ENCODE data around the gene PAX8.

PAX8 gene

GRCh38 chr2:113220970-113221708 is 57.6 kb downstream of the PAX8 start:
- no peak for DNase-seq (ENCODE audit: low read depth)

DNA sequence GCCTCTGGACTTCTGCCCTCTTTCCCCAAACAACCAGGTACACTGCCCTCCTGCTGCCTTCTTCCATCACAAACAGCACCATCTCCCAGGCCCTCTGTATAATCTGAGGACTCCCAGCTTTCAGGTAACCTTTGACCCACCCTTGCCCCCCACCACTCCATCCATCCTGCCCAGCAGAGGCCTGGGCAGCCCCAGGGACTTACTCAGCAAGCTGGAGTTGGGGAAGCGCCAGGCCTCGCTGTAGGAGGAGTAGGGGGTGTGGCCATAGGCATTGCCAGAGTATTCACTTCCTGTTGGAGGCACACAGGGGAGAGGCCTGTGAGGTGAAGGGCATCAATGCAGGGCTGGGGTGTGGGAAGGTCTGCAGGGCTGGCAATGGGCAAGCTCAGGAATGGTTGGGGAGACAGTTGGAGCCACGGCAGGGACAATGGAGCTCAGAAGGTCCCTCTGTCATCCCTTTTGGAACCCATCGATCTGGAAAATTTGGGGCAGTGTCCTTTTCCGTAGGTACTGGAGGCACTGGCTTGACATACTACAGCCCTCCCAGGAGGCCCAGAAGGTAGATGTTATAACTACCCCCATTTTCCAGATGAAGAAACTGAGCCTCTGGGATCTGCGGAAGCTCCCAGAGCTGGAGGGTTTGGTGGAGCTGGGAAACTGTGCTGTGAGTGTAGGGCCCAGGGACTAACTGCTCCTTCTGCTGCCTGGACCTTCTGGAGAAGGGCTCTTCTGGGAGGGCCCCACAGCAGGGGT is 58.7 kb downstream of the PAX8 start:
- no peak for DNase-seq (ENCODE audit: low read depth)

DNA sequence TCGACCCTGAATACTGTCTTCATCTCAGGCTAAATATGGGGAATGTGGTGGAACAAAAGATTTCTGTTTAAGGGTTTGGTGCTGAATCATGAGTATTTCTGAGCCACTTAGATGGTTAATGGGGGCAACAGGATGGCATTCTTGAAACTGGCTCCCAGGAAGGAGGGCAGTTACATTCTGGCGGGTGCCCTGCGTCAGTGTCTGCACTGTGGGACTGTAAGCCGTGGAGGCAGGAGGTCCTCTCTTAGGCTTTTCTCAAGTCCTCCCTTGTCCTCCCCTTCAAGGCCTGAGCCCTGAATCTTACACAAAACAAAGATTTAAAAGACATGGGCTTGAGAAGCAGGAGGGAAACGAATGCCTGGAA is 59.2 kb downstream of the PAX8 start:
- no peak for DNase-seq (ENCODE audit: low read depth)

- no peak for DNase-seq (ENCODE audit: low read depth)
Observed at GRCh38 chr2:113219092-113219441, 59.7 kb downstream of the PAX8 start.

- no peak for DNase-seq (ENCODE audit: low read depth)
Observed at GRCh38 chr2:113218283-113219091, 60.2 kb downstream of the PAX8 start.

DNA sequence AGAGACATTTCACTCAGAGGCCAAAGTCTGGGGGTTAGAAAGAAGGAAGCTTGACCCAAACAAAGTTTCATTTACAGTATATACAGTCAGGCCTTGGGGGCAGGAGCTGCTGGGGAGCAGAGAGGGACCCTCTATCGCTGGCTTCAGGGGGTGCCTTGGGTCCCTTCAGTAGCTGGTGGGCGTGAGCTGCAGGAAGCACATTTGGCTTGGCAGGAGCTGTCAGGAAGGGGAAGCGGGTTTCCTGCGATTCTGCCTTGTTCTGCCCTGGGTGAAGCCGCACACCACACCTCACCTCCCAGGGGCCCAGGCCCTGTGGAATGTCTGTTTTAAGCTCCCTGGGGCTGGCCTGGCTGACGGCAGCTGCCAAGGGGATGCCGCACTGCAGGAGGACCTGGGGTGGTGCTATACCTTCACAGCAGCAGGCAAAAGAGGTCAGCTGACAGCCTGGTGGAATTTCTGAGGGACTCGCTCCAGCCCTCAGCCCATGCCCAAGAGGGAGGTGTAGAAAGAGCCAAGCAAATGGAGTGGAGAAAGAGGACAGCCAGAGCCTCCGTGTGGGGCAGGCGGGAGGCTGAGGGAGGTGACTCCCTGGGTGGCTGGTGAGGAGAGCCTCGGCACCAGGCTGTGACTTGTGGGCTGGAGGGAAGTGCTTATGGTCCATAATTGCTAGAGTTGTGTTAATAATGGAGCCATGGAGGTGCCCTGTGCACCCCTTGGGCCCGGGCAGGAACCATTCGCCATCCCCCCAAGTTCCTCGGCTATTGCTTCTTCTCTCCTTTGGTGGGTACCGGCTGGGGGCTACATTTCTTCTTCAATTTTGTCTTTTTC is 61.1 kb downstream of the PAX8 start:
- DNase-seq (ENCODE audit: low read depth): no peak

- no peak for DNase-seq (ENCODE audit: low read depth)
Observed at GRCh38 chr2:113216891-113217454, 61.7 kb downstream of the PAX8 start.

- no peak for DNase-seq (ENCODE audit: low read depth)
Observed at GRCh38 chr2:113216321-113216720, 62.4 kb downstream of the PAX8 start.

- no peak for DNase-seq (ENCODE audit: low read depth)
Observed at GRCh38 chr2:113215056-113215455, 63.7 kb downstream of the PAX8 start.

DNA sequence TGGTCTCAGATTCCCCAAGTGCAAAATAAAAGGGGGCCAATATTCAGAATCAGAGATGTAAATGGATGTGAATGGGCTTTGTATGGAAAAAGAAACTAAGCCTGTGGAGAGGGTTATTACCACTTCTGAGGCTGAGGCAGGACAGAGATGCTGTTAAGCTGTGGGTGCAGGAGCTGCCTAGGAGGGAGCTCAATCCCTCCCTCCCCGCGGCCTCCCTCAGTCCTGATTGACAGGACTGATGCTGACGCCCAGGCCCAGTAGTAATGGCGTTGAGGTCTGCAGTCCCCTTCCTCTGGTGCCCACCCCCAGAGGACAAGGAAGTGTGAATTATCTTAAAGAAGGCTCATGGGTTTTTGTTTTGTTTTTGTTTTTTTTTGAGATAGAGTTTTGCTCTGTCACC is 64.6 kb downstream of the PAX8 start:
- DNase-seq (ENCODE audit: low read depth): no peak

- no peak for DNase-seq (ENCODE audit: low read depth)
Observed at GRCh38 chr2:113213061-113213930, 65.4 kb downstream of the PAX8 start.

DNA sequence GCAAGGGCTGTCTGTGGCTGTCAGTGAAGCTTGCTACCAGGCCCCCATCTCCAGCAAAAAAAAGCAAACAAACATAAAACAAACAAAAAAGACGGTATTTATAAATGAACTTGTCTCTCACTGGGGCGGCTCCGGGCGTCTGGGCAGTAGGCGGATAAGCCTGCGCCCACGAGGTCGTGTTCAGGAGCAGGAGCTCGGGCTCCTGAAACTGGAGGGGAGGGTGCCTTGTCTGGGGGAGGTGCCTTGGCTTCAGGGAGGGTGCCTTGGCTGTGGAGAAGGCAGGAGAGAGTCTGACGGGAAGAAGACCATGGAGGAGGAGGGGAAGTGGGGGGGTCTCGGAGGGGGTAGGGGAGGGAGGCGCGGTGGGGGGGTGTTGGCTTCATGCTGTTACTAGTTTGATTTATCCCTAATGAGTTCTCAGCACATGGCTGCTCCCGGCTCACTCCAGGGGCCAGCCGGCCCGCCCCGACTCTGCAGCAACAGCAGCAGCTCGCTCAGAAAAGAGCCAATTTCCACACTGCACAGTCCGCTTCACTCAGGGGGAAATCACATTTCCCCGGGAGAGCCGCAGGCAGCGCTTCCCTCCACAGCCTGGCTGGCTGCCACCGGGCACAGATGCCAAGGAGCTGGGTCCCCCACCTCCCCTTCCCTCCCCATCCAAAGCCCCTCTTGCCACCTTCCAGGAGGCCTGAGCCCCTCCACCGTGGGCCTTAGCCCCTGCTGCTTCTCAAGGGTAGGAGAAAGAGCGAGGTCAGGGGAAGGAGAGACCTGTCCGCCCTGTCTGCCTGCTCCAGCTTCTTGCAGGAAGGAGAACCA is 66.3 kb downstream of the PAX8 start:
- no peak for DNase-seq (ENCODE audit: low read depth)

- DNase-seq (ENCODE audit: low read depth): no peak
Observed at GRCh38 chr2:113211226-113212105, 67.3 kb downstream of the PAX8 start.

DNA sequence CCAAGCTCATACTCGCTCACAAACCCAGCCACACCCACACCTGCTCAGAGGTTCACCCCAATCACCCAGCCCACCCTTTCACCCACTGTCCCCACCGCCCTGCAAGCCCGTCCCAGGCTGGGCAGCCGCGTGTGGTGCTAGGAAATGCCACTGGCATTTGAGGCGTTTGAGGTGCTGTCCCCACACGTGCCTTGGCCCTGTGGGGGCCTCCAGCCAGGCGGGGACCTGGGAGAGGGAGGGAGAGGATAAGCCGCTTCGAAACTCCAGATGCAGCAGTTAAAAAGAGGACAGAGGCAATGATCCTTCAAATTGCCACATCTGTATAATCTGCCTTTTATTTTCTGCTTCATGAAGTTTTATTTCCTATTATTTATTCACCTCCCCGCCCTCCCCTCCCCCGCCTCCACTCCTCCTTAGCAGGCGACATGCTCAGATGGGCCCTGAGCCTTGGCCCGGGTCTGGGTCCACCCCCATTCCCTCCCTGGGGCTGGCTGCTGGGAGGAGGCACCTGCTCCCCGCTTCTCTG is 69.0 kb downstream of the PAX8 start:
- DNase-seq (ENCODE audit: low read depth): no peak

DNA sequence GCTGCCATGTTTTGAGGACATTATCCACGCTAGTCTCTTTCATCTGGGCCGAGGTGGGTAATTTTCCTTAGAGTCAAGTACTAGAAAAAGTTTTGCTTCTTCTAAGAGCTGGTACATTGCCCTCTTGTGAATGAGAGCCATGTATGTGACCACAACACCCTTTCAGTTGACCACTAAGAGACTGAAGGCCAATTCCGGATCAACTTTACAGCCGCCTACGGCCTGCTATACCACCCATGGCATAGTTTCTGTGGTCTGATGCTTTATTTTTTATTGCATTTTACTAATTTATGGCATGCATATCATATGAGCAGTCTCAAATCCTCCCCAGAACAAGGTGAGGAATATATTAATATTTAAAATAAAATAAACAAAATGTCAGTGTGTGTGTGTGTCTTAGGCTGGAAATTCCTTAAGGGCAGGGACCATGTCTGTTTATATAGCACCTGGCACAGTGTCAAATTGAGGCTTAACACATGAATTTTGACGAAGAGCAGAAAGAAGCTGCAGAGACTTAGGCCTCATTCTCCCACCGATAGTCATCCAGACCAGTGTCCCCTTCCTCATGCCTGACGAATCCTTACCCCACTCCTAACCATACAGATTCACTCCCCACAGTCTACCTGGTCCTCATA is 69.6 kb downstream of the PAX8 start:
- no peak for DNase-seq (ENCODE audit: low read depth)

DNA sequence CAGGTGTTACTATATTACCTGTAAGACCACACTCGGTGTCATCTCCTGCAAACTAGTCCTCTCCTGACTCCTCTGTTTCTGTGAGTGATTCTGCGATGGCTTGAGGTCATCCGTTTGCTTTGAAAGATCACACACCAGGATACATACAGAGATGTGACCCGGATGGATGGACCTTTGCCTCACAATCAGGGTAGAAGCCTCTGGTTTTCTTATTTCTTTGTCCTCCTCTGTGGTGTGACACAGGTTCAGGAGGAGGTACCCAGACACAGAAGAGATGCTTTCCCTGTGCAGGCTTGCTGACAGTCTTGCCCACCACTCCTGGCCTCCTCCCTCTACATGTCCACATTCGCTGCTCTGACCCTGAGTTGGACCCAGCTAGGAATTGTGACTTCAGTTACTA is 70.3 kb downstream of the PAX8 start:
- DNase-seq (ENCODE audit: low read depth): no peak

GRCh38 chr2:113207021-113207420 is 71.7 kb downstream of the PAX8 start:
- DNase-seq (ENCODE audit: low read depth): no peak

- DNase-seq (ENCODE audit: low read depth): no peak
Observed at GRCh38 chr2:113206251-113206650, 72.5 kb downstream of the PAX8 start.
